Hepatic stellate cell (primary cell): ENCODE measurements around the gene MXI1.

Source experiments
- DNase-seq: peaks from one replicate; pipeline ENCODE4 v3.0.0; 2011; ENCODE audit warnings: low spot score

MXI1 gene

DNA sequence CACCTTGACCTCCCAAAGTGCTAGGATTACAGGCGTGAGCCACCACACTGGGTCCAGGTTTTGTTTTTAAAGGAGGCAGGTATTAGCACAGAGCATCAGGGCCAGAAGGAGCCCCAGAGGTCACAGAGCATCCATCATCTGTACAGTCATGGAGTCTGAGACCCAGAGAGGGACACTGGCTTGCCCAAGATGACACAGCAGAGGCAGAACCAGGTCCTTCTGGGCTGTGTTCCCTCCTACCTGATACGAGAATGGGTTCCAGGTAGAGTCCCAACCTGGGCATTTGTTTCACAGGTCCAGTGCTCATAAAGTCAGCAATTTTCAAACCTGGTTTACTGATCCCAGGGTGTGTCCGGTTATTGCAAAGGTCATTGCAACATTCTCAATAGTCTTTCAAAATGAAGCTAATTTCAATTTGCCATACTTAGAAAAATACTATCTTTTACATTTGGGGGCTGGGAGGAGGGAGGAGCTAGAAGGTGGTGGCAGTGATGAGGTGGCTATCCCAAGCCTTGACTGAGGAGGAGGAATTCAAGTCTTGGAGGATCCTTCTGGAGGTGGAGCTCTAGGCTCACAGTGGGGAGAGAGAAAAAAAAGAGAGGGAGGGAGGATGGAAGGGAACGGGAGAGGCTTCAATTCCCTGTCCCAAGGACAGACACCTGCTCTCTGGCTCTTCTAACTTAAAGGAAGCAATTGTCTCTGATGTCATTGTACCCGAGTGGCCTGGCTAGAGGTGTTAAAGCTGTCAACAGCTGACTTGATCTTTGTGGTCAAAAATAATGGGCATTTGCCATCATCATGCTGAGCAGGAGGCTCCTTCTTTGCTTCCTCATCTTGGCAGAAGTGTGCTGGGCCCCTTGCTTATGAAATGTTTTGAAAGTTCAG is 8.1 kb downstream of the MXI1 start:
- DNase-seq = no peak

DNA sequence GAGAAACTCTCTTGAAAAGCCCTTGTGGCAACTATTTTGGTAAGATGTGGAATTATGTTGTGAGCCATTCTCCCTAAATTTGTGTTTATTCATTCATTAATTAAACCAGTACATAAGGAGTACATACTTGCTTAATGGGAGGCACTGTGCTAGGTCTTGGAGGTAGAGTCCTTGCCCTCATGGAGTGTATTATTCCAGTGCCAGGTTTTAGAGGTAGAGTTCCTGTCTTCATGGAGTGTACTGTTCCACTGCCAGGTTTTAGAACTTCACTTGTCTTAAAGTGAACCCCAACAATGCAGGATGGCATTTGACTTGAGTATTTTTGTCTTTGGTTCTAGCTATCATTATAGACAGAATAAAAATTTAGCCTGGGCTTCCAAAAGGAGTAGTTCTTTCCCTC is 8.8 kb downstream of the MXI1 start:
- DNase-seq = no peak

DNA sequence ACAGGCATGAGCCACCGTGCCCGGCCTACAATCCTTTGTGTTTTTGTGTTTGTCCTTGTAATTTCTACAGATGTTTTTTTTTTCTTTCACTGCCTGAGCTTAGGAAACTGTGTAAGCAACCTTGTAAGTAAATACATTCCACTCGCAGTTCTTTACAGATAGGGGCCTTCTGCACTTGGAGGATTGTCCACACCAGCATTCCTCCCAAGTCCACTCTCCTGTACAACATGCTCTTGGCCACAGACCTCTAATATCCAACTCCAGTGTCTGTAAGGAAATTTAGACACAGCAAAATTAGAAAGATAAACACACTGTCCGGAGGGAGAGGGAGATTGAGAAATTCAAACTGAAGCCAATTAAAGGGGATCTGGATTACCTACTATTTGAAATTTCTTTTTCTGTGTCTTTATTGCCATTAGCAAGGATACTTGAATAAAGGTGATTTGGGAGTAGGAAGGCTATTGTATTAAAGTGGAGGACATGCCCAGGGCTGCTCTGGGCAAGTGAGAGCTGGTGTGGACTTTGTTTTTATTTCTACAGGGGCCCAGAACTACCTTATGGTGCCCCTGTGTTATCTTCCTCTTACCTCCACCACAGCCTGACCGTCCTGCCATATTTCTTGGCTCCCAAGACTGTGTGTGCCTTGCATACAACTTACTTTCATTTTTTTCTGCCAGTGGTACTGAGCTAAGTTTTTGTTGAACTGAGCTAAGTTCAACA is 9.7 kb downstream of the MXI1 start:
- no peak for DNase-seq

DNA sequence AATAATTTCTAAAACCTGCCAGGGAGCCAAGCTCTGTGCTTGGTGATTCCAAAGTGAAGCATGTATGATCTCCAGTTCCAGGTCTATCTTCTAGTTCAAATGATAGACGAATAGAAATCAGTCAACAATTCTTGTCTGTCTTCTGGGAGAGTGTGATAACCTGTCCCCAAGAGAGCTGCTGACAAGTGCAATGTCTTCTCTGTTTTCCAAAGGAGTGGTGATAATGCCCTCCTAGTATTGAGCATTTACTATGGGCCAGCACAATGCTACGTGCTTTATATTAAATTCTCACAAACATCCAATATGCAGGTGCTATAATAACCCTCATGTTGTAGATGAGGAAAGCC is 10.2 kb downstream of the MXI1 start:
- no peak for DNase-seq

DNA sequence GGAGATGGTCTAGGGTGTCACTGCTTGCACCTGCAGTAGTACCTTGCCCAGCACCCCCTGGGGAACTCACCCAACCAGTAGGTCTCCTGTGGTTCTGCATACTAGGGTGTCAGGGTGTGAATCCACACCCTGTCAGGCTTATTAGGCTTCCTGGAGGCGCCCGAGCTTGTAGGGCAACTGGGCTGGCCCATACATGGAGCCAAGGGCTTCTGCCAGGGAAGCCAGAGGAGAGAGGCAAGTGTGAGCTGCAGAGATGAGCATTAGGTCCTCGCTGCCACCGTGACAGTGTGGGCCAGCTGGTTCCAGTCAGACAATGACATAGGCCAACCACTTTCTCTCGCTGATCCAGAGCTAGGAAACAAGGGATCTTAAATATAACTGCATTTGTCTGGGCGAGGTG is 11.2 kb downstream of the MXI1 start:
- DNase-seq = no peak

DNA sequence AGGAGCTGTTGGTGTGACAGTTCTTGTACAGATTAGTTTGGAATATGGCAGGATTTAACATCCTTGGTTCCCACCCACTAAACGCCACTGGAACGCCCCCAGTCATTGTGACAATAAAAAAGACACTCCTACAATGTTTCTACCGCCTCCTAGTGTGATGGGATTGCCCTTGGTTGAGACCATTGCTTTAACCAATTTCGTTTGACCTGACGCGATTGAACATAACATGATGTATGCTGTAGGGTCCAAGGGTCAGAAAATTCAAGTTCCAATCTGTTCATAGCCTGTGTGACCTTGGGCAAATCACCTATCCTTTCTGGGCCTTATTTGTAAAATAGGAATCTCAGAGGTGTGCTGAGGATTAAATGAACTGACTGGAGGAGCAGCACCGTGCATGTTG is 12.5 kb downstream of the MXI1 start:
- no peak for DNase-seq

DNA sequence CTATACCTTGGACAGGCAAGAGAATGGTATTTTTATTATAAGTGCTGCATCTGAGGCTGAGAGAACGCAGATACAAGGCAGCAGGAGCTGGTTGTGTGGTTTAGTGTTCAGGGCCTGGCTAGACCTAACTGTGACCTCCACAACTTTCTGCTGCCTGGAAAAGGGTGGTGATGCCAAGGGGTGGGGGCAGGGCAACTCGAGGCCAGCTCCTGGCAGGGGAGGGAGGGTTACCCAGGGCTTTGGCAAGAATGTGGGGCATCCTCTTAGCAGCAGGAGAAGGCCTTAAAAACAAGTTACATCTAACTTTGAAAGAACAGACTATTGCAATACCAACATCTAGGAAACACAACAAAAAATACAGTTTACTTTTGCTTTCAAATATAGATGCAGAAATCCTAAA is 13.0 kb downstream of the MXI1 start:
- no peak for DNase-seq

DNA sequence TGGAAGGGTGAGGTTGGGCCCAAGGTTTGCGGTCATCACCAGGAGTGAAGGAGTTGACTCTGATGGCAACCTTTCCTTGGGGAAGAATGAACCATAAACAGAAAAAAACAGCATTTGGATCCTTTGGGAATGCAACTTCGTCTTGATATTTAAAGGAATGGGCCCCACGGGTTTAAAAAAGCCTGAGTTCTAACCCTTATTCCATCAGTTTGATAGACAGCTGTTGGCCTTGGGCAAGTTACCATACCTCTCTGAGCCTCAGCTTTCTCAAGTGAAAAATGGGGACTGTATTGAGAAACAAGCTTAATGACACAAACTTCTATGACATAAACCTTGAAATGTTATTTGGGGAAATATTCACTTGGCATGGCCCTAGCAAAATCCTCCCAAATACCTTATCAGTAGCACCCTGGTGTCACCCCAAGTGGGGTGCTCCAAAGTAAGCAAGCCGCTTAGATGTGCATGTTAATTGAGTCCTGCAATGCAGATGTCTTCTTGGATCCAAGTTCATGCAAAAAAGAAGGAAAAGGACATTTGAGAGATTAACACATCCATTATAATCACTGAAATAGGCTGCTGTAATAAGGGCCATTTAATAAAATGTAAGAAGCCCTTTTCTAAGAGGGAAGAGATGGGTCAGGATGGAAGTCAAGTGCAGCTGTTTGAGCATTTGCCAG is 13.8 kb downstream of the MXI1 start:
- no peak for DNase-seq

DNA sequence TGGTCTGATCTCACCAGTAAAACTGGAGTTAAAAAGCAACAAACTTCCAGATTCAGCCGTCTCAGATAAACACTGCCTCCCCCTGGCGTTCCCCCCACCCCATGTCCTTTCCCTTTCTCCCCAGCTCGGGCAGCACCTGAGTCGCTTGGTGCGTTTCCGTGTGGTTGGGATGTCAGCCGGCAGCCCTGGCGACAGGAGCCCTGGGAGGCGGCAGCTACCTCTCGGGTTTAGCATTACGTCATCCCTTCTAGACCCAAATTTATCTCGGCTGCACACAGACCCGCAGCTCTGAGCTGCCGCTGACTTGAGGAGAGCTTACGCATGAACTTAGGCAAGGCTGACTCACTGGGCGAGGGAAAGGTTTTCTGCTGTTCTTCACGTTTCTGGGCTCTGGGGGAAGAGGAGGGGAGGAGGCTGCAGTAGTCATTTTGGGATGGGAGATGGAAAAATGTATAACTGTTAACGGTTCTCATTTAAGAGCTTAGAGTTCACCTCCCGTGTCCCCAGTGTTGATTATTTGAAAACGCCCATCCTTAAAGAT is 14.4 kb downstream of the MXI1 start:
- peak; percentile 82 for DNase-seq

DNA sequence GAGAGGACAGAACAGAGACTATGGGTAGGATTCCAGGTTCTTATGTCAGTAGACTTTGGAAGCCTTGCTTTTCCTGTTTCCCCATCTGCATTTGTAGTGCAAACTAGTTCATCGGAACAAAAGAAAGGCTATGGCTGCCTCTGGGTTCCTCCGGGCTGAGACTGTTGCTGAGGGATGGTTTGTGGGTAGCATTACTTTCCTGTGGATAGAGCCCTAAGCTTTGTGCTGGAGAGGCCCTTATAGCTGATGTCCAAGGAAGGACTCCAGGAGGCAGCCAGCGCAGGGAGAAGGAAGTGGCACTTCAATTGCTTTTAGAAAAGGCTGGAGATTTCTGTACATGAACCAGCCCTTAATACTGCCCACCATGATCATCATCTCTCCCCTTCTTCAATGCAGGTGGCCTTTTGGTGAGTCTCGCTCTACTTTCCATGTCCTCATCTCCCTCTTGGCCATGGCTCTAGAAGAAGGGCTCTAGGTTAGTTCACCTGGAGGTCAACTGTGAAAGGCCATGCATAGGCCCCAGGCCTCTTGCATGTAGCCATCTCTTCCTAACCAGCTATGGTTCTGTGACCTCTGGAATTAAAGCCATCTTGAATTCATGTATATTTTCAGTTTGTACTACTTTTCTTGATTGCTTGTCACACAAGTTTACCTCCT is 15.4 kb downstream of the MXI1 start:
- DNase-seq = no peak

DNA sequence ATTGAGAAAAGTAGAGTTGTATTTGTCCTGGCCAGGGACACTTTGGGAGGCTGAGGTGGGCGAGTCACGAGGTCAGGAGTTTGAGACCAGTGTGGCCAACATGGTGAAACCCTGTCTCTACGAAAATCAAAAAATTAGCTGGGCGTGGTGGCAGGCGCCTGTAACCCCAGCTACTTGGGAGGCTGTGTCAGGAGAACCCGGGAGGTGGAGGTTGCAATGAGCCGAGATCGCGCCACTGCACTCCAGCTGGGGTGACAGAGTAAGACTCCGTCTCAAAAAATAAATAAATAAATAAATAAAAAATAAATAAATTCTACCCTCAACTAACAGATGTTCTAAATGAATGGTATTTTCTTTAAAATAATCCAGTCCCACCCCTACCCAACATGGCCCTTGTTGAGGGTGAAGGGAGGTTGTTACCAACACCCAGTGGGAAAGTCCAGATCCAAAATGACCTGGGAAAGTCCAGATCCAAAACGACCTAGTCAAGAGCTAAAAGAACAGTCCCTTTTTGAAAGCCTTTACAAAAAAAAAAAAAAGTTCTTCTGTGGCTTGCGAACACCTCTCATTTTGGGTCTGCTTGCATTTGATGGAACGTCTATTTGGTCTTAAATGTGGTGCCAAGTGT is 16.0 kb downstream of the MXI1 start:
- DNase-seq = no peak

DNA sequence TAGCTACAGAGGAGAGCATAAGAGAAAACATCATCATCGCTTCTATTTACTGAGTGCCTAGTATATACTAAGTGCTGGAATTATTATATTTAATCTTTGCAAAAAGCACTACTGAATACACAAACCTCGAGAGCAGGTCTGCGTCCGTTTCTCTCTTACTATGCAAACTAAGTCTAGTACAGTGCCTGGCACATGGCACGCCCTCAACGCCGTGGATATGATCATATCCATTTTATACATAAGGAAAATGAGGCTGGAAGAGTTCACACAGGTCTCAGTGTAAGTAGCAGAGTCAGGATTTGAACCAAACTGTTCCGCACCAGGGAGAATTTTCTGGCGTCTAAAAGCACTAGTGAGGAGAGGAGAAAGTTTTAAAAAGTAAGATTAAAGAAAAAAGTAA is 17.6 kb downstream of the MXI1 start:
- no peak for DNase-seq

DNA sequence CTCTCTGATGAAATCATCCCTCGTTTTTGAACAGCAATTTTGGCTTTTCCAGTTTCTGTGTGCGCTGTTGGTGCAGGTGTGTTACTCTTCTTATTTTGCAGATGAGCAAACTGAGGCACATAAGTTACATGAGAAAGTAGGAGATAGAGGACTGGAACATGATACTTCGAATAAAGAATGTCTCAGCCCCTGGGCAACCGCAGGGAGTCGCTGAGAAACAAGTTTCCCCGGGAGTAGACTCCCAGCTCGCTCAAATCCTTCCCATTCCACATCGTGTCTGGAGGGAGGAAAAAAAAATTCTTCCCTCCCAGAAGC is 18.0 kb downstream of the MXI1 start:
- DNase-seq = no peak

DNA sequence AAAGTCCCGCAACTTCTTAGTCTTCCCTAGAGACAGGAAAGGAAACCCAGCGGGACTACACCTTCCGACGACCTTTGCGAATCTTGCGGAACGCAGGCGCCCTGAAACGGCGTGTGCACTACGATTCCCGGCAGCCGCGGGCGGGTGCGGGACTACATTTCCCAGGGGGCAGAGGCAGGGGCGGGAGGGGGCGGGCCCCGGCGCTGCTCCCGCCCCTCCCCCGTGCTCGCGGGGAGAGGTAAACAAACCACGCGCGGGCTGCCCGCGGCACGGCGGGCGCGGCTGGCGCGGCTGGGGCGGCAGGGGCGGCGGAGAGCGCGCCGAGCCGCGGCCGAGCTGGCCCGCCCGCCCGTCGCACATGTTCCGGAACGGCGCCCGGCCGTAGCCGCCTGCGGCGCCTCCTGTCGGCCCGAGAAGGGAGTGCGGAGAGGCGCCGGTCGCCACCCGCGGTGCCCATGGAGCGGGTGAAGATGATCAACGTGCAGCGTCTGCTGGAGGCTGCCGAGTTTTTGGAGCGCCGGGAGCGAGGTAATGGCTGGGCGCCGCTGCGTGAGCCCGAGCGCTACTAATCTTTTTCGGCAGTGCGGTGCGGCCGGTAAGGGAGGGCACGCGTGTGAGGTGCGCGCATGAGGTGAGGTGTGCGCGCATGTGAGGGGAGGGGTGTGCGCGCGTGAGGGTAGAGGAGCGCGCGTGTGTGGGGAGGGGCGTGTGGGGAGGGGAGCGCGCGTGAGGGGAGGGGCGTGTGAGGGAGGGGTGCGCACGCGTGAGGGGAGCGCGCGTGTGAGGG is 18.5 kb downstream of the MXI1 start:
- peak; percentile 82 for DNase-seq

DNA sequence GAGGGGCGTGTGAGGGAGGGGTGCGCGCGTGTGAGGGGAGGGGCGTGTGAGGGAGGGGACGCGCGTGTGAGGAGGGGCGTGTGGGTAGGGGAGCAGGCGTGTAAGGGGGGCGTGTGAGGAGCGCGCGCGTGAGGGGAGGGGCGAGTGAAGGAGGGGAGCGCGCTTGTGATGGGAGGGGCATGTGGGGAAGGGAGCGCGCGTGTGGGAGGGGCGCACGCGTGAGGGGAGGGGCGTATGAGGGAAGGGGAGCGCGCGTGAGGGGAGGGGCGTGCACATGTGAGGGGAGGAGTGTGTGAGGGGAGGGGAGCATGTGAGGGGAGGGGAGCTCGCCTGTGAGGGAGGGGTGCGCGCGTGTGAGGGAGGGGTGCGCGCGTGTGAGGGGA is 19.1 kb downstream of the MXI1 start:
- DNase-seq = peak; percentile 85

DNA sequence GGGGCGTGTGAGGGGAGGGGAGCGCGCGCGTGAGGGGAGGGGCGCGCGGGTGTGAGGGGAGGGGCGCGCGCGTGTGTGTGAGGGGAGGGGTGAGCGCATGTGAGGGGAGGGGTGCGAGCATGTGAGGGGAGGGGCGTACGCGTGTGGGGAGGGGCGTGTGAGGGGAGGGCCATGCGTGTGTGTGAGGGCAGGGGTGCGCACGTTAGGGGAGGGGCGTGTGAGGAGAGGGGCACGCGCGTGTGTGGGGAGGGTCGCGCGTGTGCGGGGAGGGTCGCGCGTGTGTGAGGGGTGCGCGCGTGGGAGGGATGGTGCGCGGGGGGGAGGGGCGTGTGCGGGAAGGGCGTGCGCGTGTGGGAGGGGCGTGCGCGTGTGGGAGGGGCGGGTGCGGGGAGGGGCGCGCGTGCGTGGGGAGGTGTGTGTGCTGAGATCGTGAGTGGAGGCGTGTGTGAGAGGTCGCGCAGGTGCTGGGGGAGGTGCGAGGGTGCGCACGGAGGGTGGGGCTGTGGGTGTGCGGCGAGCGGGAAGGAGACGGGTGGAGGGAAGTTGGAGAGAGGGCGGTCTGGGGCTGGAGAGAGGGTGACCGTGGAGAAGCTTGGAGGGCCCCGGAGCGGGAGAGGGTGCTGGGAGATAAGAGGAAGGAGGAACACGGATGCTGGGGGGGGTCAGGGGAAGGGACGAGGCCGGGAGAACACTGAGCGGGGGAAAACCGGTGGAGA is 19.7 kb downstream of the MXI1 start:
- peak; percentile 75 for DNase-seq

DNA sequence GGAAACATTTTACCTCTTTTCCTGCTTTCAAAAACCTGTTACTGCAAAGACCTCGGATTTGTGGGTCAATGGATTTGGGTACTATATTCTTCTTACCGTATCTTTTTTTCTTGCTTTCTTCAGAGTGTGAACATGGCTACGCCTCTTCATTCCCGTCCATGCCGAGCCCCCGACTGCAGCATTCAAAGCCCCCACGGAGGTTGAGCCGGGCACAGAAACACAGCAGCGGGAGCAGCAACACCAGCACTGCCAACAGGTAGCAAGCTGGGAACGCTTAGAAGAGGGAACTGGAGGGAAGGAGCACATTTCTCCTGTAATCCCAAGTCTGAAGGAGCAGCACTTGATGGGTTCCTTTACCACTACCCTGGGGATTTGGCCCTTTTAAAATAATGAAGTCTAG is 20.7 kb downstream of the MXI1 start:
- no peak for DNase-seq

DNA sequence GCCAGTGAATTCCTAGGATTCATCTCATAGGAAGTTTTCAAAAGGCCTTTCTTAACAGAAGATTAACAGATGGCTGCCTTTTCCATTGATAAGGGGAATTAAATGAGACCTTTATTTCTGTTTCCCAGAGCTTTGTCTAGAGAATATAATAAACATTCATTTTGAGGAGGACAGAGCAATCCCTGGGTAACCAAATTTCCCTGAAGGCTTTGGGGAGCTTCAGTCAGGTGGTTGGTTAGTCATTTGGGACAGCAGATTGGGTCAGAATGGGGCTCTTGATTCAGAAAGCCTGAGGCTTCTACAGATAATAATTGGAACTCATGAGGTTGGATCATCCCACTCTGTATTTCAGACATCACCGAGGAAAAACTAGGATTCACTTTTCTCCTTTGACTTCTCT is 21.8 kb downstream of the MXI1 start:
- no peak for DNase-seq

DNA sequence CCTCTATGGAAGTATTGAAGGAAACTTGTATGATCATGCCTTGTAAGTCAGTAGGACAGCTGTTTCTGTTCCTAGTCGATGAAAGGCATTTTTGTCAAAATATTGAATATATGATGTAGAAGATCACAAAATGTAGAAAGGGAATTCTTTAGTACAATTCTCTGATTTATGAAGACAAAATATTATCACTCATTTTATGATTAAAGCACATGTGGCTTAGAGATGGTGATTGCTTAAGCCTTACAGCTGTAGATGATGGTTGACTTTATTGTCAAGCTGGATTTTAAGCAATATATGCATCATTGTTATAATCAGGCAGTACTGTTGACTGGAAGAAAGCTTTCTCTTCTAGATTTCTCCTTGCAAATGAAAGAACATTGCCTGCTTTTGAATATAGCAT is 26.4 kb downstream of the MXI1 start:
- DNase-seq = no peak

DNA sequence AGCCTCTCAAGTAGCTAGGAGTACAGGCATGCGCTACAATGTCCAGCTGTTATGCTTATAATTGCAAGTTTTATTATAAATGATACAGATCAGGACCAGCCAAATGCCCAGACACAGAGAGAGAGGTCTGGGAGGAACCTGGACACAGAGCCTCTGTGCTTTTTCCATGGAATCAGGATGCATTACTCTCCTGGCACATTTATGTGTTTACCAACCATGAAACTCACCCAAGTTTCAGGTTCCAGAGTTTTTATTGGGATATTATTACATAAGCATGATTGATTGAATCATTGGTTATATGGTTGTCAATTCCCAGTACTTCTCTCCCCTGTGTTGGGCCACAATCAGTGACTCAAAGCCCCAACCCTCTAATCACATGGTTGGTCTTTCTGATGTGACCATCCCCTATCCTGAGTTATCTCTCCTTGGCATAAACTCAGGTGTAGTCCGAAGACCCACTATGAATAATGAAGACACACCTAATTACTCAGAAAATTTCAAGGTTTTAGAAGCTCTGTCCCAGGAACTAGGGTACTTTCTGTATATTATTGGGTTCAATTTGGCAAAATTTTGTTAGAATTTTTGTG is 30.6 kb downstream of the MXI1 start:
- no peak for DNase-seq
